DND-41 (cell line): ENCODE measurements around the gene VPS35L.

Experiments used
- ATAC-seq: fragments of 200-7000 bp; cut with Tn5 transposase; 3 replicates; pipeline ENCODE4 v1.9.1; 2021; ENCODE audit warnings: low read depth; ENCODE audit not compliant: insufficient read depth
- DNase-seq: peaks from one replicate; pipeline ENCODE4 v3.0.0-alpha.2; 2020
- H2AFZ ChIP-seq: 2 replicates; pipeline ENCODE4 v1.6.0; 2012; ENCODE audit warnings: low read depth, low read length
- H3K27ac ChIP-seq: 2 replicates; pipeline ENCODE4 v1.5.1; 2012; ENCODE audit warnings: low read length, inconsistent platforms
- H3K27me3 ChIP-seq: fragments of 200-600 bp; sonication (generic); 2 replicates; pipeline ENCODE4 v1.6.0; 2012; ENCODE audit warnings: low read length, mild to moderate bottlenecking, inconsistent platforms; ENCODE audit not compliant: insufficient read depth, poor library complexity
- H3K36me3 ChIP-seq: 2 replicates; pipeline ENCODE4 v1.5.1; 2012; ENCODE audit warnings: low read length, inconsistent platforms; ENCODE audit not compliant: insufficient read depth
- H3K4me1 ChIP-seq: 2 replicates; pipeline ENCODE4 v1.5.1; 2012; ENCODE audit warnings: mild to moderate bottlenecking, low read length; ENCODE audit not compliant: insufficient read depth
- H3K4me2 ChIP-seq: 2 replicates; pipeline ENCODE4 v1.6.0; 2012; ENCODE audit warnings: mild to moderate bottlenecking, moderate library complexity, low read length, inconsistent platforms; ENCODE audit not compliant: insufficient read depth
- H3K4me3 ChIP-seq, 2 experiments: fragments of 200-600 bp in 1 of 2; shearing (Covaris generic) in 1 of 2; 2 replicates each; pipeline ENCODE4 v1.5.1; 2012 to 2016; ENCODE audit warnings: inconsistent platforms in 2 of 2, low read length in 2 of 2, mild to moderate bottlenecking in 2 of 2, low read depth in 1 of 2, moderate library complexity in 1 of 2
- H3K79me2 ChIP-seq: 2 replicates; pipeline ENCODE4 v1.6.0; 2012; ENCODE audit warnings: low read length, inconsistent platforms; ENCODE audit not compliant: insufficient read depth
- H3K9ac ChIP-seq: 2 replicates; pipeline ENCODE4 v1.6.0; 2012; ENCODE audit warnings: low read depth, mild to moderate bottlenecking, inconsistent platforms, low read length, moderate library complexity
- H3K9me3 ChIP-seq: 2 replicates; pipeline ENCODE4 v1.5.1; 2012; ENCODE audit warnings: low read length, moderate library complexity, mild to moderate bottlenecking, inconsistent platforms; ENCODE audit not compliant: insufficient read depth, severe bottlenecking
- H4K20me1 ChIP-seq: 2 replicates; pipeline ENCODE4 v1.6.0; 2012; ENCODE audit warnings: low read length; ENCODE audit not compliant: insufficient read depth
- EZH2 ChIP-seq: IDR thresholded peaks from 3 replicates; pipeline ENCODE4 v1.6.1; 2012; ENCODE audit warnings: borderline replicate concordance, low read depth, mild to moderate bottlenecking, moderate library complexity, low read length, inconsistent platforms; ENCODE audit not compliant: severe bottlenecking
- TF ChIP-seq, protein P1 (sequence below): IDR thresholded peaks from 2 replicates; pipeline ENCODE4 v1.5.1; 2012; ENCODE audit warnings: borderline replicate concordance, low read length, moderate library complexity, mild to moderate bottlenecking; ENCODE audit not compliant: poor library complexity, severe bottlenecking; ENCODE audit errors: extremely low read depth

Gene VPS35L

DNA sequence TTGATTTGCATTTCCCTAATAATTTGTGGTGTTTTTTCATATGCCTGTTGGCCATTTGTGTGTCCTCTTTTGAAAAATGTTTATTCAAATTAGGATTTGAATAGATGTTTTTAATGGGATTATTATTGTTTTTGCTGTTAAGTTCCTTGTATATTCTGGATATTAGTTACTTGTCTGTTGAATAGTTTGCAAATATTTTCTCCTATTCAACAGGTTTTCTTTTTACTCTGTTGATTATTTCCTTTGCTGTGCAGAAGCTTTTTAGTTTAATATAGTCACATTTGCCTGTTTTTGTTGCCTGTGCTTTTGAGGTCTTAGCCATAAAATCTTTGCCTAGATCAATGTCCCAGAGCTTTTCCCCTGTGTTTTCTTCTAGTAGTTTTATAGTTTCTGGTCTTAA is 43.2 kb upstream of the VPS35L start:
- DNase-seq (no peak), ATAC-seq (no peak)
- H3K9me3 ChIP-seq: no peaks in the 10 kb centered on the region
- no peak for TF ChIP-seq EZH2
- TF ChIP-seq, protein P1, sequence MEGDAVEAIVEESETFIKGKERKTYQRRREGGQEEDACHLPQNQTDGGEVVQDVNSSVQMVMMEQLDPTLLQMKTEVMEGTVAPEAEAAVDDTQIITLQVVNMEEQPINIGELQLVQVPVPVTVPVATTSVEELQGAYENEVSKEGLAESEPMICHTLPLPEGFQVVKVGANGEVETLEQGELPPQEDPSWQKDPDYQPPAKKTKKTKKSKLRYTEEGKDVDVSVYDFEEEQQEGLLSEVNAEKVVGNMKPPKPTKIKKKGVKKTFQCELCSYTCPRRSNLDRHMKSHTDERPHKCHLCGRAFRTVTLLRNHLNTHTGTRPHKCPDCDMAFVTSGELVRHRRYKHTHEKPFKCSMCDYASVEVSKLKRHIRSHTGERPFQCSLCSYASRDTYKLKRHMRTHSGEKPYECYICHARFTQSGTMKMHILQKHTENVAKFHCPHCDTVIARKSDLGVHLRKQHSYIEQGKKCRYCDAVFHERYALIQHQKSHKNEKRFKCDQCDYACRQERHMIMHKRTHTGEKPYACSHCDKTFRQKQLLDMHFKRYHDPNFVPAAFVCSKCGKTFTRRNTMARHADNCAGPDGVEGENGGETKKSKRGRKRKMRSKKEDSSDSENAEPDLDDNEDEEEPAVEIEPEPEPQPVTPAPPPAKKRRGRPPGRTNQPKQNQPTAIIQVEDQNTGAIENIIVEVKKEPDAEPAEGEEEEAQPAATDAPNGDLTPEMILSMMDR: no peak
- H4K20me1 ChIP-seq: no peaks in the 10 kb centered on the region
- H2AFZ ChIP-seq: no peak overlapping the region
- no peak overlapping the region for H3K27ac ChIP-seq
- peaks cover 3% of the 10 kb centered on the region; the same call in 1 of the 2 replicates for H3K79me2 ChIP-seq
- no peak overlapping the region for H3K4me2 ChIP-seq
- 0 out of 2 replicates have a peak, but pooled peaks cover 5% of the 10 kb centered on the region for H3K4me1 ChIP-seq
- H3K27me3 ChIP-seq: no peaks in the 10 kb centered on the region
- no peak overlapping the region for H3K9ac ChIP-seq
- H3K36me3 ChIP-seq: peaks cover 82% of the 10 kb centered on the region
- H3K4me3 ChIP-seq: no peak overlapping the region

DNA sequence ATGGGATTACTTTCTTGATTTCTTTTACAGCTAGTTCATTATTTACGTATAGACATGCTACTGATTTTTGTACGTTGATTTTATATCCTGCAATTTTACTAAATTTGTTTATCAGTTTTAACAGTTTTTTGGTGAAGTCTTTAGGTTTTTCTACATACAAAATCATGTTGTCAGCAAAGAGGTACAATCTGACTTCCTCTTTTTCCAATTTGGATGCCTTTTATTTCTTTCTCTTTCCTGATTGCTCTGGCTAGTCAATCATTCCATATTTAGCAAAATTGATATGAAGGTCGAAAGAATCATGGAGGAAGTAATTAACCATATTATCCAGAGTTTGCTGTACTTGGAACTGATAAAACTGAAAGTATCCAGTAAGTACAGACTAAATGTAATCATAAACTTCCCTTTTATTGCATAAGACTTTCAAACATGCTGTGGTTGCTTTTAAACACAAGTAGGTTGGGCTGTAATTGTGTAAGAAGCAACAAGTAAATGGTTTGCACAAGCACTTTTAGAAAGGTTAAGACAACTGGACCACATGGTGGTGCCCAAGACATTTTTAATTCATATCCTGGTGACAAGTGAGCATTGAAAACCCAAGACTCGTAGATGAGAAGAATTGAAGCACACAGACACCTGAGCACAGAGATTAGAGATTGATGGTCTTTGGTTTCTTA is 42.0 kb upstream of the VPS35L start:
- Histone ChIP-seq H3K4me3 (no peak overlapping the region), H3K27me3 (no peaks in the 10 kb centered on the region), H3K9ac (no peak overlapping the region), H2AFZ (no peak overlapping the region), H3K4me1 (peaks cover 8% of the 10 kb centered on the region; the same call in 1 of the 2 replicates), H3K36me3 (peaks cover 75% of the 10 kb centered on the region), H3K9me3 (no peaks in the 10 kb centered on the region), H3K27ac (no peak overlapping the region), H3K4me2 (no peak overlapping the region), H3K79me2 (peaks cover 14% of the 10 kb centered on the region), H4K20me1 (no peaks in the 10 kb centered on the region)
- DNase-seq: no peak
- ATAC-seq: no peak
- TF ChIP-seq, protein P1: no peak
- TF ChIP-seq EZH2: no peak

DNA sequence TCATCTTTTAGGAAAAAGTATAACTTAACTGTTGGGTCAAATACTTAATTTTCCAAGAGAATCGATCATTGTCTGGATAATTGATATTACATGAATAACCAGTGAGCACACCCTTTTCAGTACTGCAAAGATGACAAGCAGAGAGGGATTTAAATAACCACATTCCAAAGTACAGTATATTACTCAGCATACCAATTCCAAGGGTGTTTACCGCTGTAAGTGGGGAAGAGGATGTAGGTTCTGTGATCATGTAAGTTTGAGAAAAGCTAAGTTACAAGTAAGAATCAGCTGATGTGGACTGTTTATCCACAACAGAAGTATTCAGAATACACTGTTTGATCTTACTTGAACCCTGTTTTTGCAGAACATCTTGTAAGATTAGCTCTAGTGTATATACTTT is 39.7 kb upstream of the VPS35L start:
- H3K27ac ChIP-seq: no peak overlapping the region
- H2AFZ ChIP-seq: no peak overlapping the region
- peaks cover 35% of the 10 kb centered on the region for H3K79me2 ChIP-seq
- H3K27me3 ChIP-seq: no peaks in the 10 kb centered on the region
- no peak overlapping the region for H3K4me3 ChIP-seq
- ATAC-seq: no peak
- H3K9me3 ChIP-seq: no peaks in the 10 kb centered on the region
- H4K20me1 ChIP-seq: no peaks in the 10 kb centered on the region
- TF ChIP-seq, protein P1: no peak
- TF ChIP-seq EZH2: no peak
- H3K4me1 ChIP-seq: peaks cover 30% of the 10 kb centered on the region
- H3K4me2 ChIP-seq: no peak overlapping the region
- peaks cover 64% of the 10 kb centered on the region for H3K36me3 ChIP-seq
- DNase-seq: no peak
- H3K9ac ChIP-seq: no peak overlapping the region
